Stimulated activated naive CD8-positive, alpha-beta T cell treated with anti-CD3 and anti-CD28 coated beads, Interleukin-15, amount 100 ng/mL, for 72 hours (primary cell): ENCODE measurements around the gene SP140L.

Experiments used
- ATAC-seq: fragments of 150-1000 bp; cut with Tn5 transposase; 2 replicates; pipeline ENCODE4 v1.10.0; 2021; ENCODE audit warnings: mild to moderate bottlenecking, moderate library complexity
- DNase-seq, 2 donors: peaks; one replicate each; pipeline ENCODE4 v3.0.0; 2021 to 2022
- H3K27ac Mint-ChIP-seq, 2 donors: one replicate each; pipeline ENCODE4 v1.8.0; 2022; ENCODE audit warnings: mild to moderate bottlenecking in 2 of 2, mixed read lengths in 2 of 2, moderate library complexity in 2 of 2
- H3K27me3 Mint-ChIP-seq: one replicate; pipeline ENCODE4 v1.8.0; 2022; ENCODE audit warnings: mixed read lengths
- H3K4me1 Mint-ChIP-seq: one replicate; pipeline ENCODE4 v1.8.0; 2022; ENCODE audit warnings: mild to moderate bottlenecking, mixed read lengths
- H3K4me3 Mint-ChIP-seq, 2 donors: one replicate each; pipeline ENCODE4 v1.8.0; 2022; ENCODE audit warnings: mild to moderate bottlenecking in 2 of 2, mixed read lengths in 2 of 2, moderate library complexity in 1 of 2
- H3K9me3 Mint-ChIP-seq, 2 donors: one replicate each; pipeline ENCODE4 v1.8.0; 2022; ENCODE audit warnings: mixed read lengths in 2 of 2

The SP140L gene

DNA sequence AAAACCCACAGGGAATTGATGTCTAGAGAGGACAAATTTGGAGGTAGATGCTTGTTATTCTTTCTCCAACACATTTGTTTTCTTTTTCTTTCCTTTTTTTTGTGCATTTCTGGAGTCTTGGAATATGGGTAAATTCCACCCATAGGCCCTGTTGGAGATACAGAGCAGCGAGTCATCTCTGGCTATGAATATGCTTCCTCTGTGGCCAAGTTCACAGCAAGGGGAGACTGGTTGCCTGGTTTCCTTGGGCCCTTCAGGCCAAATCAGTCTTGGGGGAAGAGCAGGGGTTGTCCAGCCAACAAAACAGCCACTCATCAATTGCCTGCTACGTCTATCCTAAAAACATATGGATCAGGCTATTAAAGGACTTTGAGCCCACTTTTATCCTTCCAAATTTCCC is 116.5 kb downstream of the SP140L start:
- H3K27ac Mint-ChIP-seq = peak overlapping the region in 1 of 2 donors; percentile 67
- no peak for DNase-seq
- no peak for ATAC-seq
- H3K4me1 Mint-ChIP-seq = peaks cover 66% of the 10 kb centered on the region
- H3K9me3 Mint-ChIP-seq = no peaks in the 10 kb centered on the region
- H3K27me3 Mint-ChIP-seq = no peaks in the 10 kb centered on the region
- peak overlapping the region in 1 of 2 donors; percentile 20 for H3K4me3 Mint-ChIP-seq

DNA sequence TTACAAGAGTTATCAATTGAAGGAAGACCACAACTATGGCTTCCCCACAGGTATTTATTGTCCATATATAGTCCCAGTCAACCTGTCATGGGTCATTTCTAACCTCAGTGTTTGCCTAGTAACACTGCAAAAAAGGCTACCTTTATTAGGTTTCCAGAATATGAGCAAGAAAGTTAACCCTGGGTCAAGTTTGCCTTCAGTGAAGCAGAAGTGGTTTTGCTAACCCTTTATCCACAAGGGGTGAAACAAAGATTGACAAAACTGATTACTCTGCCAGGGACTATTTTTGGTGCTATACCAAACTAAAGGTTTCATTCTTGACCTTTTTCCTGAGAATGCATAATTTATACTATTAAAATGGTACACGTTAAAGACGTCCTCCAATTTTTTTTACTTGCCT is 117.8 kb downstream of the SP140L start:
- Mint-ChIP-seq H3K27ac (no peak overlapping the region), H3K4me3 (no peak overlapping the region), H3K9me3 (no peaks in the 10 kb centered on the region), H3K27me3 (no peaks in the 10 kb centered on the region), H3K4me1 (peaks cover 68% of the 10 kb centered on the region)
- no peak for DNase-seq
- no peak for ATAC-seq

DNA sequence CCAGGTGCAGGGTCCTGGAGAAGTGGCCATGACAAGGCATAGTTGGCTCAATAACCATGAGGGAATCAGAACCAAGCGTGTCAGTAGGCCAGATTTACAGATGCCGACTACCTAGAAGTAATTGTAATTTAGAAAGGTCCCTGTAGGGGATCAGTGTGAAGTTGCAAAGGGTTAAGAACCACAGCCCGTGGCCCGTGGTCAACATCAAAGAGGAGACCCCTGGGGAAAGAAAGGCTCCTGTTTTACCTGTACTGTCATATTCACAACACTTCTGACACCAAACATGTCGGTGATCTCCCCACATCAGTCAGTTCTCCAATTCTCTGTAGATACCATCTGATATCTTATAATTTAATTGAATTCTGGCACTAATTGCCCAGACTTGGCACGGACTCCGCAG is 120.0 kb downstream of the SP140L start:
- DNase-seq (peak; percentile 54 to 55), ATAC-seq (peak; percentile 55)
- Mint-ChIP-seq H3K27me3 (no peaks in the 10 kb centered on the region), H3K9me3 (no peaks in the 10 kb centered on the region), H3K4me1 (peaks cover 56% of the 10 kb centered on the region), H3K27ac (peak overlapping the region; percentile 28 to 51), H3K4me3 (no peak overlapping the region)

DNA sequence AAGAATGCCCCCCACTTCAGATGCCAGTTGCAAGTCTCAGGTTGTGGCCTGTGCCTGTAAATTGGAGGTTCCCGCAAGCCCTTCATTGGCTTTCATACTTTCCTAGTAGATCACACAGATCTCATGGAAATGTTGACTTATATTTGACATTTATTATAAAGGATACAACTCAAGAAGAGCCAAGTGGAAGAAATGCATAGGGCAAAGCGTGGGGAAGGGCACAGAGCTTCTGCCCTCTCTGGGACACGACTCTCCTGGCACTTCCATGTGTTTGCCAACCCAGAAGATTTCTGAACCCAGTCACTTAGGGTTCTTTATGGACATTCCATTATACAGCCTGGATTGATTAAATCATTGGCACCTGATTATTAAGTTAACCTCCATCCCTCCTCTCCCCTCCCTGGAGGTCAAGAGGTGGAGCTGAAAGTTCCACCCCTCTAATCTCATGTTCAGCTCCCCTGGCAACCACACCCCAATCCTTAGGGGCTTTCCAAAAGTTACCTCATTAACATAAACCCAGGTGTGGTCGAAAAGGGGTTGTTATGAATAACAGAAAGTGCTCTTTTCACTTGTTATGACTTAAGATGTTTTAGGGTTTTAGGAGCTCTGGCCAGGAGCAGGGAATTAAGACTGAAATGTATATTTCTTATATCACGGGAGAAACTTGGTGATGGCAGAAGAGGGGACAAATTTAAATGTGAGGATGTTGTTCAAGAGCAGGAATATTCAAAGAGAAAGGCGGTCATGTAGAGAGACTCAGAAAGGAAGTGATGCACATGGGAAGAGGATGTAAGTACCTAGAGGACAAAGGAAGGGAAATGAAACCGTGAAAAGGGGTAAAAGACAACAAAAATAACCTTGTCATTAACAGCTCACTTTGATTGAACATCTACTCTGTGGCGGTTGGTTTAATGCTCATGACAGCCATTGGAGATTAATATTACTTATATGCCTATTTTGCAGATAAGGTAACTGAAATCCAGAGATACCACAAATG is 120.8 kb downstream of the SP140L start:
- DNase-seq (peak; percentile 57 to 70), ATAC-seq (peak; percentile 95)
- H3K4me3 Mint-ChIP-seq = peak overlapping the region; percentile 70 to 73
- no peaks in the 10 kb centered on the region for H3K27me3 Mint-ChIP-seq
- peaks cover 0 to 2% of the 10 kb centered on the region in 2 donors for H3K9me3 Mint-ChIP-seq
- peaks cover 55% of the 10 kb centered on the region for H3K4me1 Mint-ChIP-seq
- peak overlapping the region; percentile 95 to 97 for H3K27ac Mint-ChIP-seq

DNA sequence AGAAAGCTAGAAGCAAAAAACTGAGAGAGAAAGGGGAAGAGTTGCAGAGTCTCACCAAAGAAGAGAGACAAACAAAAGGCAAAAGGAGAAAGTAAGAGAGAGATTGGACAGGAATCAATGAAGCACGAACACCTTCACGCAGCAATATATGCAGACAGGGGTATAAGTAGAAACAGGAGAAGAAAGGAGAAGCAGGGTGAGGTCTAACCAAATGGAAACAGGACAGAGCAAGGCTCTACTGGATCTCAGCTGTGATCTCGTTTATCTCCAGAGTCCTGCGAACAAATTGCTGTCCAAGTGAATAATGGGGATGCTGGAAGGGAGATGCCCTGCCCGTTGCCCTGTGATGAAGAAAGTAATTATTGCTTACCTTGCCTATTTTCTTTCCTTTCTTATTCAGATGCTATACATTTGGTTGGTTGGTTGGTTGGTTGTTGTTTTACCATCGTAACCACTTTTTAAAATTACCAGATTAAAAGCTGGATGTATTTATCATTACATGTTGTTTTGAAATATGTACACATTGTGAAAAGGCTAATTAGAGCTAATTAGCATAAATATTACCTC is 123.0 kb downstream of the SP140L start:
- ATAC-seq = no peak
- no peak overlapping the region for H3K27ac Mint-ChIP-seq

DNA sequence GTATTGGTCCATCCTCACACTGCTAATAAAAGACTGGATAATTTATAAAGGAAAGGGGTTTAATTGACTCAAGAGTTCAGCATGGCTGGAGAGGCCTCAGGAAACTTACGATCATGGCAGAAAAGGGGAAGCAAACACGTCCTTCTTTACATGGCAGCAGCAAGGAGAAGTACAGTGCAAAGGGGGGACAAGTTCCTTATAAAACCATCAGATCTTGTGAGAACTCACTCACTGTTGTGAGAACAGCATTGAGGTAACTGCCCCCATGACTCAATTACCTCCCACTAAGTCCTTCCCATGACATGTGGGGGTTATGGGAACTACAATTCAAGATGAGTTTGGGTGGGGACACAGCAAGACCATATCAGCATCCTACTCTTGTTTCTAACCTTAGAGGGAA is 126.0 kb downstream of the SP140L start:
- peaks cover 70% of the 10 kb centered on the region for H3K4me1 Mint-ChIP-seq
- ATAC-seq = no peak

More for the DNA sequence above, 123.0 kb downstream of the SP140L start:
- no peak overlapping the region for H3K4me3 Mint-ChIP-seq
- peaks cover 7 to 14% of the 10 kb centered on the region in 2 donors for H3K9me3 Mint-ChIP-seq
- H3K4me1 Mint-ChIP-seq = peaks cover 60% of the 10 kb centered on the region
- no peak for DNase-seq
- no peaks in the 10 kb centered on the region for H3K27me3 Mint-ChIP-seq

More for the DNA sequence above, 126.0 kb downstream of the SP140L start:
- DNase-seq = no peak
- Mint-ChIP-seq H3K9me3 (peaks cover 23 to 29% of the 10 kb centered on the region in 2 donors), H3K27ac (no peak overlapping the region), H3K4me3 (no peak overlapping the region), H3K27me3 (no peaks in the 10 kb centered on the region)
